IMR-90 (cell line): ENCODE data around the gene CDH13. TPM values are rescaled to one million over a fixed set of nuclear protein-coding genes. Genes with fewer than 3 reads are reported as not detected.

Experiments used
- ATAC-seq: fragments of 200-7000 bp; cut with Tn5 transposase; 2 replicates; pipeline ENCODE4 v1.9.1; 2020; ENCODE audit warnings: low read depth, mild to moderate bottlenecking, moderate library complexity
- BruUV-seq: library from RNA; stranded (reverse); fragments of 400-500 nt; replicated peaks from 2 replicates; lab custom pipeline; 2021; lab: Mats Ljungman, UMichigan
- CTCF ChIA-PET: fragments of 300-600 bp; formaldehyde crosslinking; extraction: SDS; loops from one replicate; lab custom pipeline; 2021; ENCODE audit warnings: antibody characterized with exemption; lab: Yijun Ruan, JAX
- POLR2A ChIA-PET: fragments of 300-600 bp; sonication (Branson Sonifier 250); formaldehyde crosslinking; loops from one replicate; lab custom pipeline; 2022; ENCODE audit warnings: antibody characterized with exemption; ENCODE audit not compliant: unreplicated experiment; lab: Charles Lee
- DNase-seq: peaks from one replicate; pipeline ENCODE4 v3.0.0; 2013
- H2AFZ ChIP-seq: replicated peaks from 2 replicates; pipeline ENCODE3; 2013; ENCODE audit warnings: low read length, mild to moderate bottlenecking; ENCODE audit not compliant: poor library complexity
- H2AK5ac ChIP-seq: 2 replicates; pipeline ENCODE4 v1.6.1; 2013; ENCODE audit warnings: low read depth, low read length, inconsistent platforms
- H2AK9ac ChIP-seq: replicated peaks from 2 replicates; pipeline ENCODE3; 2013; ENCODE audit warnings: mild to moderate bottlenecking, low read depth, low read length, moderate library complexity; ENCODE audit not compliant: poor library complexity
- H2BK120ac ChIP-seq: 2 replicates; pipeline ENCODE4 v1.6.1; 2013; ENCODE audit warnings: low read depth, low read length, inconsistent platforms
- H2BK15ac ChIP-seq: 3 replicates; pipeline ENCODE4 v1.6.1; 2013; ENCODE audit warnings: low read depth, low read length, inconsistent platforms
- H2BK20ac ChIP-seq: 2 replicates; pipeline ENCODE4 v1.6.1; 2013; ENCODE audit warnings: low read depth, mild to moderate bottlenecking, inconsistent platforms, low read length, moderate library complexity
- H2BK5ac ChIP-seq: 2 replicates; pipeline ENCODE4 v1.6.1; 2013; ENCODE audit warnings: mild to moderate bottlenecking, low read depth, low read length, inconsistent platforms; ENCODE audit not compliant: poor library complexity, severe bottlenecking
- H3K14ac ChIP-seq: replicated peaks from 2 replicates; pipeline ENCODE4 v1.6.1; 2013; ENCODE audit warnings: low read depth, low read length, inconsistent platforms
- H3K18ac ChIP-seq: 2 replicates; pipeline ENCODE4 v1.6.1; 2013; ENCODE audit warnings: low read depth, low read length, control low read depth
- H3K23ac ChIP-seq: 2 replicates; pipeline ENCODE4 v1.6.1; 2013; ENCODE audit warnings: low read depth, low read length, inconsistent platforms
- H3K27ac ChIP-seq: 2 replicates; pipeline ENCODE4 v1.5.1; 2013; ENCODE audit warnings: mild to moderate bottlenecking, control low read depth, low read length; ENCODE audit not compliant: insufficient read depth
- H3K27me3 ChIP-seq: 2 replicates; pipeline ENCODE4 v1.6.1; 2013; ENCODE audit warnings: low read length; ENCODE audit not compliant: control insufficient read depth, insufficient read depth
- H3K36me3 ChIP-seq: 2 replicates; pipeline ENCODE4 v1.6.1; 2013; ENCODE audit warnings: low read length, mixed read lengths; ENCODE audit not compliant: control insufficient read depth, insufficient read depth
- H3K4ac ChIP-seq: 2 replicates; pipeline ENCODE4 v1.6.1; 2013; ENCODE audit warnings: low read depth, low read length, inconsistent platforms
- H3K4me1 ChIP-seq: 2 replicates; pipeline ENCODE4 v1.6.1; 2013; ENCODE audit warnings: low read length, mixed read lengths; ENCODE audit not compliant: control insufficient read depth, insufficient read depth
- H3K4me2 ChIP-seq: 2 replicates; pipeline ENCODE4 v1.6.1; 2013; ENCODE audit warnings: low read depth, mild to moderate bottlenecking, control low read depth, low read length, moderate library complexity
- H3K4me3 ChIP-seq: 2 replicates; pipeline ENCODE4 v1.5.1; 2013; ENCODE audit warnings: low read depth, mild to moderate bottlenecking, control low read depth, low read length, moderate library complexity; ENCODE audit not compliant: insufficient read depth
- H3K56ac ChIP-seq: 2 replicates; pipeline ENCODE4 v1.6.1; 2013; ENCODE audit warnings: low read length, inconsistent platforms; ENCODE audit not compliant: insufficient read depth; ENCODE audit errors: extremely low read depth
- H3K79me1 ChIP-seq, 2 experiments: 2 replicates each; pipeline ENCODE4 v1.6.1; 2013; ENCODE audit warnings: low read length in 2 of 2, inconsistent platforms in 1 of 2, low read depth in 1 of 2
- H3K9ac ChIP-seq: 2 replicates; pipeline ENCODE4 v1.6.1; 2013; ENCODE audit warnings: low read depth, low read length, control low read depth
- H3K9me1 ChIP-seq: 2 replicates; pipeline ENCODE4 v1.6.1; 2013; ENCODE audit warnings: low read length, inconsistent platforms; ENCODE audit not compliant: insufficient read depth
- H3K9me3 ChIP-seq: 2 replicates; pipeline ENCODE4 v1.6.1; 2013; ENCODE audit warnings: low read length; ENCODE audit not compliant: control insufficient read depth, insufficient read depth
- H4K20me1 ChIP-seq: 2 replicates; pipeline ENCODE4 v1.6.1; 2013; ENCODE audit warnings: low read length, inconsistent platforms; ENCODE audit not compliant: insufficient read depth
- H4K5ac ChIP-seq: 2 replicates; pipeline ENCODE4 v1.6.1; 2013; ENCODE audit warnings: mild to moderate bottlenecking, low read depth, low read length, control low read depth
- H4K8ac ChIP-seq, 2 experiments: 2 replicates each; pipeline ENCODE4 v1.6.1; 2013; ENCODE audit warnings: low read depth in 2 of 2, low read length in 2 of 2, control low read depth in 1 of 2, inconsistent platforms in 1 of 2
- H4K91ac ChIP-seq: 2 replicates; pipeline ENCODE4 v1.6.1; 2013; ENCODE audit warnings: low read depth, low read length, inconsistent platforms; ENCODE audit not compliant: insufficient read depth
- CEBPB ChIP-seq: IDR thresholded peaks from 2 replicates; pipeline ENCODE4 v1.6.1; 2012; ENCODE audit warnings: low read depth, low read length, improper control_type of control experiment
- ELK1 ChIP-seq: fragments of 150-350 bp; IDR thresholded peaks from 2 replicates; pipeline ENCODE4 v1.6.1; 2016; ENCODE audit warnings: low read depth, mild to moderate bottlenecking, low read length, moderate library complexity, borderline replicate concordance
- WGBS, 2 experiments: methylation state at CpG; one replicate each; pipeline versions ENCODE4 v1.1.5 to v1.1.7; 2013; ENCODE audit warnings: missing lambda C conversion rate in 2 of 2; ENCODE audit not compliant: insufficient read length in 1 of 2; ENCODE audit errors: extremely low coverage in 2 of 2; 5-methylcytosine and 5-hydroxymethylcytosine counted together
- dilution Hi-C: fragments of 300-500 bp; cut with HindIII; formaldehyde crosslinking; loops from one replicate; pipeline ENCODE4 v1.14.3; 2018; ENCODE audit warnings: low sequenced_read_pairs; ENCODE audit not compliant: unreplicated experiment
- in situ Hi-C: fragments of 300-500 bp; cut with MboI; formaldehyde crosslinking; loops from 3 replicates; pipeline ENCODE4 v1.14.3; 2019; ENCODE audit warnings: low sequenced_read_pairs, inconsistent platforms, mixed read lengths
- intact Hi-C: fragments of 100-400 bp; cut with micrococcal nuclease; formaldehyde crosslinking; loops from 2 replicates; pipeline ENCODE4 v1.10.0; 2022
- polyA plus RNA-seq, 3 experiments: library from polyadenylated mRNA; depleted of rRNA; stranded (reverse); fragments of >200 nt; gene quantifications; 2 replicates each; pipeline ENCODE4 v1.2.3, GENCODE V29; 2012; ENCODE audit warnings: low replicate concordance in 1 of 3
- total RNA-seq: library from RNA; depleted of rRNA; stranded (reverse); fragments of >200 nt; gene quantifications from 2 replicates; pipeline ENCODE4 v1.2.3, GENCODE V29; 2012

Gene CDH13
- total and polyA plus RNA-seq, 2 of the 4 experiments (the other 2 are of a cell fraction), result 61.6 to 74.7 TPM

- Histone ChIP-seq H3K4ac (no peak overlapping the region), H3K4me1 (no peaks in the 10 kb centered on the region), H2AFZ (no peak overlapping the region), H3K4me3 (no peak overlapping the region), H3K27ac (no peak overlapping the region), H3K9me1 (no peaks in the 10 kb centered on the region; the same call in none of the 2 replicates), H4K5ac (no peak overlapping the region), H2AK9ac (no peak overlapping the region), H3K79me1 (peaks cover 4 to 17% of the 10 kb centered on the region in 2 experiments; a peak in 3 of 4 replicates), H4K8ac (no peak overlapping the region), H3K9ac (no peak overlapping the region), H3K56ac (no peak overlapping the region), H2AK5ac (no peak overlapping the region), H4K20me1 (no peaks in the 10 kb centered on the region; the same call in 1 of the 2 replicates), H2BK5ac (no peak overlapping the region), H3K23ac (no peak overlapping the region), H2BK20ac (no peak overlapping the region), H3K9me3 (no peaks in the 10 kb centered on the region), H3K4me2 (no peak overlapping the region), H4K91ac (no peak overlapping the region), H3K14ac (no peak overlapping the region), H3K18ac (no peak overlapping the region), H2BK120ac (no peak overlapping the region), H3K27me3 (no peaks in the 10 kb centered on the region), H2BK15ac (no peak overlapping the region), H3K36me3 (no peaks in the 10 kb centered on the region)
- ChIA-PET CTCF (interaction anchor here (0.7 kb wide), 1 partner anchor 11 kb away, joined by 3 read pairs; no protein-coding TSS in a partner anchor), POLR2A (no interaction called here)
- TF ChIP-seq ELK1 (no peak), CEBPB (peak; percentile 25; the same call in 1 of the 2 replicates)
- WGBS, 2 experiments, result 71% methylated on average over 1 of the region's 5 CpGs; no CpG with 5 or more reads in 1 of the 2 experiments
- in situ Hi-C loops (no loop called here), dilution Hi-C loops (no loop called here), intact Hi-C loops (no loop called here)
- ATAC-seq, result no peak
- no peak for DNase-seq
- no TSS peak for BruUV-seq
These were observed 217.0 kb downstream of the CDH13 start for GRCh38 chr16:82843606-82844271.
